Activated CD8-positive, alpha-beta memory T cell treated with anti-CD3 and anti-CD28 coated beads for 4 hours (primary cell): Measurements from ENCODE around the gene VTI1A.
"Not testable (repeated sequence)": the region's sequence is repeated elsewhere in the genome, so short reads cannot be mapped to it uniquely, and the experiment has no call there.

Experiments used
- DNase-seq, 2 donors: peaks; one replicate each; pipeline ENCODE4 v3.0.0-alpha.2; 2020; ENCODE audit warnings: low read depth in 2 of 2

The VTI1A gene

GRCh38 chr10:112542823-112543222 is 95.8 kb downstream of the VTI1A start:
- DNase-seq: not testable (repeated sequence)

GRCh38 chr10:112546474-112546873 is 99.5 kb downstream of the VTI1A start:
- DNase-seq: no peak

GRCh38 chr10:112548535-112549276 is 101.7 kb downstream of the VTI1A start:
- DNase-seq: no peak

- DNase-seq: no peak
Observed at GRCh38 chr10:112552593-112553110, 105.6 kb downstream of the VTI1A start.

- no peak for DNase-seq
Observed at GRCh38 chr10:112553315-112553714, 106.3 kb downstream of the VTI1A start.

- no peak for DNase-seq
Observed at GRCh38 chr10:112554263-112554662, 107.2 kb downstream of the VTI1A start.

GRCh38 chr10:112557197-112557596 is 110.2 kb downstream of the VTI1A start:
- DNase-seq: no peak

- no peak for DNase-seq
Observed at GRCh38 chr10:112558476-112559142, 111.6 kb downstream of the VTI1A start.

- no peak for DNase-seq
Observed at GRCh38 chr10:112559349-112559748, 112.3 kb downstream of the VTI1A start.

GRCh38 chr10:112562122-112562521 is 115.1 kb downstream of the VTI1A start:
- DNase-seq: no peak

- no peak for DNase-seq
Observed at GRCh38 chr10:112562809-112563663, 116.0 kb downstream of the VTI1A start.

GRCh38 chr10:112564337-112564736 is 117.3 kb downstream of the VTI1A start:
- DNase-seq: no peak

GRCh38 chr10:112565434-112566053 is 118.5 kb downstream of the VTI1A start:
- DNase-seq: no peak

- no peak for DNase-seq
Observed at GRCh38 chr10:112570585-112570984, 123.6 kb downstream of the VTI1A start.

GRCh38 chr10:112579578-112579977 is 132.6 kb downstream of the VTI1A start:
- no peak for DNase-seq

- DNase-seq: no peak
Observed at GRCh38 chr10:112580267-112580666, 133.3 kb downstream of the VTI1A start.

- no peak for DNase-seq
Observed at GRCh38 chr10:112581921-112582320, 134.9 kb downstream of the VTI1A start.

- DNase-seq: no peak
Observed at GRCh38 chr10:112583236-112583939, 136.4 kb downstream of the VTI1A start.

- no peak for DNase-seq
Observed at GRCh38 chr10:112584276-112584675, 137.3 kb downstream of the VTI1A start.

GRCh38 chr10:112585126-112585525 is 138.1 kb downstream of the VTI1A start:
- no peak for DNase-seq

GRCh38 chr10:112585960-112586359 is 138.9 kb downstream of the VTI1A start:
- DNase-seq: no peak
